Erythroblast (primary cell): ENCODE results near the gene TRIM33.

Experiments
- GATA1 ChIP-seq: IDR thresholded peaks from 2 replicates; pipeline ENCODE4 v1.6.1; 2011; ENCODE audit warnings: low read depth, mild to moderate bottlenecking, control low read depth, low read length, moderate library complexity
- POLR2A ChIP-seq: IDR thresholded peaks from 2 replicates; pipeline ENCODE4 v1.6.1; 2011; ENCODE audit warnings: mild to moderate bottlenecking, low read length

GRCh38 chr1:114384922-114385321 is 126.1 kb downstream of the TRIM33 start:
- TF ChIP-seq GATA1 (no peak), POLR2A (no peak)
